ENCODE measurements around the gene SEMA3A.

The SEMA3A gene

DNA sequence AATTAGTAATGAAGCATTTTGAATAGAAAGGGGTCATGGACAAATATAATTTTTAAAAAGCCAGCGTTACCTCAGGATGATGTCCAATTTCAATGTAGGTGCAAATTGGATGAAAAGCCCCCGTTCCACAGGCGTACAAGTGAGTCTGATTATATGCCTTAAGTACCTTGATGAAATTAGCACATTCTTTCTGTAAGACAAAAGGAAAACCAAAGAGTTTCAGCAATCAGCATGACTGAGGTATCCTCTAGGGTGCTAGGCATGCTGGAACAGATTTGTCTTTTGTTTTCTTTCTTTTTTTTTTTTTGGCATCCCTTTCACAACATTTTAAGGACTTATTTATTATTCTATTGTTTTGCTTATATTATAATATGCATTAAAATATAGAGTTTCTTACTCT lies 84.2 kb downstream of the SEMA3A start:
- H3K4me1 ChIP-seq (ENCODE audit: control insufficient read depth in 1 of 2, insufficient read depth in 2 of 2, low read length in 2 of 2): peaks cover 0 to 17% of the 10 kb centered on the region in 2 donors
- no peak overlapping the region for H3K4me3 ChIP-seq (ENCODE audit: low read depth in 1 of 2, low read length in 2 of 2)
- H3K9me3 ChIP-seq (ENCODE audit: control insufficient read depth in 1 of 2, low read length in 2 of 2): no peaks in the 10 kb centered on the region
- no peaks in the 10 kb centered on the region for H3K36me3 ChIP-seq (ENCODE audit: control insufficient read depth in 1 of 2, insufficient read depth in 2 of 2, low read length in 2 of 2)
- H3K27ac ChIP-seq (ENCODE audit: low read length): no peak overlapping the region
- no peaks in the 10 kb centered on the region for H3K27me3 ChIP-seq (ENCODE audit: low read depth, low read length)

DNA sequence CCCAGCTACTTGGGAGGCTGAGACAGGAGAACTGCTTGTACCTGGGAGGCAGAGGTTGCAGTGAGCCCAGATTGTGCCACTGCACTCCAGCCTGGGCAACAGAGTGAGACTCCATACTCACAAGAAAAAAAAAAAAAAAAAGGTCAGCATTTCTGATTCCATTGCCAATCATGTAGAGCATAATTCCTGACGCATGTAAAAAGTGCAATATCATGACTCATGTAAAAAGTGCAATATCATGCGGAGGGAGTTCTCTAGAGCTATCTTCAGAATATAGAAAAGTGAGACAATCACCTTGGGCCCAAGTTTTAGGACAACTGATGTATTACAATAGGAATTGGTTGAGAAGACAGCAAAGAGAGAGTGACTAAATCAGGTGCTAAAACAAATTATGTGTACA lies 85.8 kb downstream of the SEMA3A start:
- Histone ChIP-seq H3K4me1 (ENCODE audit: control insufficient read depth in 1 of 2, insufficient read depth in 2 of 2, low read length in 2 of 2) (peaks cover 0 to 12% of the 10 kb centered on the region in 2 donors), H3K36me3 (ENCODE audit: control insufficient read depth in 1 of 2, insufficient read depth in 2 of 2, low read length in 2 of 2) (no peaks in the 10 kb centered on the region), H3K9me3 (ENCODE audit: control insufficient read depth in 1 of 2, low read length in 2 of 2) (no peaks in the 10 kb centered on the region)

GRCh38 chr7:84108119-84108518 lies 86.5 kb downstream of the SEMA3A start:
- no peak overlapping the region for H3K4me3 ChIP-seq (ENCODE audit: low read depth in 1 of 2, low read length in 2 of 2)
- no peaks in the 10 kb centered on the region for H3K27me3 ChIP-seq (ENCODE audit: low read depth, low read length)
- no peak overlapping the region for H3K27ac ChIP-seq (ENCODE audit: low read length)
- H3K9me3 ChIP-seq (ENCODE audit: control insufficient read depth in 1 of 2, low read length in 2 of 2): no peaks in the 10 kb centered on the region
- no peaks in the 10 kb centered on the region for H3K36me3 ChIP-seq (ENCODE audit: control insufficient read depth in 1 of 2, insufficient read depth in 2 of 2, low read length in 2 of 2)
- H3K4me1 ChIP-seq (ENCODE audit: control insufficient read depth in 1 of 2, insufficient read depth in 2 of 2, low read length in 2 of 2): peaks cover 0 to 12% of the 10 kb centered on the region in 2 donors

More for the DNA sequence above, 85.8 kb downstream of the SEMA3A start:
- no peak overlapping the region for H3K4me3 ChIP-seq (ENCODE audit: low read depth in 1 of 2, low read length in 2 of 2)
- no peaks in the 10 kb centered on the region for H3K27me3 ChIP-seq (ENCODE audit: low read depth, low read length)
- H3K27ac ChIP-seq (ENCODE audit: low read length): no peak overlapping the region

GRCh38 chr7:84107259-84107658 lies 87.3 kb downstream of the SEMA3A start:
- Histone ChIP-seq H3K27ac (ENCODE audit: low read length) (no peak overlapping the region), H3K27me3 (ENCODE audit: low read depth, low read length) (no peaks in the 10 kb centered on the region)

GRCh38 chr7:84106291-84106690 lies 88.3 kb downstream of the SEMA3A start:
- H3K9me3 ChIP-seq (ENCODE audit: control insufficient read depth in 1 of 2, low read length in 2 of 2): no peaks in the 10 kb centered on the region
- H3K4me1 ChIP-seq (ENCODE audit: control insufficient read depth in 1 of 2, insufficient read depth in 2 of 2, low read length in 2 of 2): no peaks in the 10 kb centered on the region
- no peaks in the 10 kb centered on the region for H3K36me3 ChIP-seq (ENCODE audit: control insufficient read depth in 1 of 2, insufficient read depth in 2 of 2, low read length in 2 of 2)
- H3K27me3 ChIP-seq (ENCODE audit: low read depth, low read length): no peaks in the 10 kb centered on the region
- H3K27ac ChIP-seq (ENCODE audit: low read length): no peak overlapping the region
- H3K4me3 ChIP-seq (ENCODE audit: low read depth in 1 of 2, low read length in 2 of 2): no peak overlapping the region

More at GRCh38 chr7:84107259-84107658, 87.3 kb downstream of the SEMA3A start:
- Histone ChIP-seq H3K9me3 (ENCODE audit: control insufficient read depth in 1 of 2, low read length in 2 of 2) (no peaks in the 10 kb centered on the region), H3K4me3 (ENCODE audit: low read depth in 1 of 2, low read length in 2 of 2) (no peak overlapping the region), H3K36me3 (ENCODE audit: control insufficient read depth in 1 of 2, insufficient read depth in 2 of 2, low read length in 2 of 2) (no peaks in the 10 kb centered on the region), H3K4me1 (ENCODE audit: control insufficient read depth in 1 of 2, insufficient read depth in 2 of 2, low read length in 2 of 2) (peaks cover 0 to 6% of the 10 kb centered on the region in 2 donors)

DNA sequence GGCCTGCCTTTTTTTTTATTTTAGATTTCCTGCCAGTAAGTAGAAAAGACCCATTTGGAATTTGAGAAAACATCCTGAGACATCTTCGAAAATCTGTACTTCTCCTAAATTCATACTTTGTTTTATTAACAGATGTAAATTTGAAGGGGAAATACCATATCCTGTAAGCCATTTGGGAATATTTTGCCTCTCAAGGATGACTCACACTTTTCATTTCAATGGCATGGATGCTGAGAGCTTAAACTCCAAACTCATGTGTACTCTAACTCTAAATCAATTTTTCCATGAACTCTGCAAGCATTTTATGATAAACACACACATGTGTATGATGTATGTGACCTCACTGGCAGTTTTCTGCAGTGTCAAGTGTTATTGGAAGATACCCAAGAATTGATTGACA lies 89.0 kb downstream of the SEMA3A start:
- Histone ChIP-seq H3K27ac (ENCODE audit: low read length) (no peak overlapping the region), H3K27me3 (ENCODE audit: low read depth, low read length) (no peaks in the 10 kb centered on the region)

DNA sequence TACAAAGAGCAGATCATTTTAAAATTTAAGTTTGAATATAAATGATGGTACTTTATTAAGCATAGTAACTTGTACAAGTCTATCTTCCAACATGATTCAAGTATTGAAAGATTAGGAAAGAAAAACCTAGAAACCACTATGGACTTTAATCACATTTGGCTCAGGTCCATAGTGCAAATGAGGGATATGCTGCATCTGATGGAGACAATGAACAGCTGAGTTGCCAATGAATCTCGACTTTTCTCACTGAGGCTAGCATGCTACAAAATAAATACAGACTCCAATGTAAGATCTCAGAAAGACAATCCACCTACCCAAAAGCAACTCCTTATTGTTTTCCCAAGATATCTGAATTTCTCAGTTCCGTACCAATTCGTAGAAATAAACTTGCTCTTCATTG lies 89.8 kb downstream of the SEMA3A start:
- Histone ChIP-seq H3K9me3 (ENCODE audit: control insufficient read depth in 1 of 2, low read length in 2 of 2) (no peaks in the 10 kb centered on the region), H3K4me3 (ENCODE audit: low read depth in 1 of 2, low read length in 2 of 2) (no peak overlapping the region), H3K36me3 (ENCODE audit: control insufficient read depth in 1 of 2, insufficient read depth in 2 of 2, low read length in 2 of 2) (no peaks in the 10 kb centered on the region), H3K27ac (ENCODE audit: low read length) (no peak overlapping the region), H3K4me1 (ENCODE audit: control insufficient read depth in 1 of 2, insufficient read depth in 2 of 2, low read length in 2 of 2) (no peaks in the 10 kb centered on the region), H3K27me3 (ENCODE audit: low read depth, low read length) (no peaks in the 10 kb centered on the region)

More for the DNA sequence above, 89.0 kb downstream of the SEMA3A start:
- Histone ChIP-seq H3K36me3 (ENCODE audit: control insufficient read depth in 1 of 2, insufficient read depth in 2 of 2, low read length in 2 of 2) (no peaks in the 10 kb centered on the region), H3K9me3 (ENCODE audit: control insufficient read depth in 1 of 2, low read length in 2 of 2) (no peaks in the 10 kb centered on the region), H3K4me3 (ENCODE audit: low read depth in 1 of 2, low read length in 2 of 2) (no peak overlapping the region), H3K4me1 (ENCODE audit: control insufficient read depth in 1 of 2, insufficient read depth in 2 of 2, low read length in 2 of 2) (no peaks in the 10 kb centered on the region)

GRCh38 chr7:84102213-84102612 lies 92.4 kb downstream of the SEMA3A start:
- no peaks in the 10 kb centered on the region for H3K27me3 ChIP-seq (ENCODE audit: low read depth, low read length)
- no peak overlapping the region for H3K27ac ChIP-seq (ENCODE audit: low read length)
- no peaks in the 10 kb centered on the region for H3K9me3 ChIP-seq (ENCODE audit: control insufficient read depth in 1 of 2, low read length in 2 of 2)
- H3K36me3 ChIP-seq (ENCODE audit: control insufficient read depth in 1 of 2, insufficient read depth in 2 of 2, low read length in 2 of 2): no peaks in the 10 kb centered on the region
- no peaks in the 10 kb centered on the region for H3K4me1 ChIP-seq (ENCODE audit: control insufficient read depth in 1 of 2, insufficient read depth in 2 of 2, low read length in 2 of 2)
- H3K4me3 ChIP-seq (ENCODE audit: low read depth in 1 of 2, low read length in 2 of 2): no peak overlapping the region

DNA sequence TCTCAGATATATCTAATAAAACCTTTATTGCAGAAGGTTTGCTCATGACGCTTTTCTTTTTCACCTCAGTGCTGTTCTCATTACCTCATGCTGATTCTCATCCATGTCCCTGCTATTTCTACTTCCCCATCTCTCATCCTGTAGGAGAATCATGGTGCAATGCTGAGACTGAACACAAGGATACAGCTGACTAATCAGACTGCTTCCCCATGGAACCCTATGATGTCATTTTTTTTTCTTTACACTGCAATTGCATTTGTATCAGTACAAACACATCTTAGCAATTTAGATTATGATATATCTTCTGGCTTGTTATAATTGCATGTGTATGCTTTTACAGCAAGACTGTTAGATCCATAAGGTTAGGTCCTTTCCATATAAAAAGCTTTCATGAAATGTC lies 93.7 kb downstream of the SEMA3A start:
- no peak overlapping the region for H3K27ac ChIP-seq (ENCODE audit: low read length)
- H3K36me3 ChIP-seq (ENCODE audit: control insufficient read depth in 1 of 2, insufficient read depth in 2 of 2, low read length in 2 of 2): no peaks in the 10 kb centered on the region
- H3K4me1 ChIP-seq (ENCODE audit: control insufficient read depth in 1 of 2, insufficient read depth in 2 of 2, low read length in 2 of 2): no peaks in the 10 kb centered on the region
- H3K27me3 ChIP-seq (ENCODE audit: low read depth, low read length): no peaks in the 10 kb centered on the region
- H3K4me3 ChIP-seq (ENCODE audit: low read depth in 1 of 2, low read length in 2 of 2): no peak overlapping the region
- no peaks in the 10 kb centered on the region for H3K9me3 ChIP-seq (ENCODE audit: control insufficient read depth in 1 of 2, low read length in 2 of 2)

DNA sequence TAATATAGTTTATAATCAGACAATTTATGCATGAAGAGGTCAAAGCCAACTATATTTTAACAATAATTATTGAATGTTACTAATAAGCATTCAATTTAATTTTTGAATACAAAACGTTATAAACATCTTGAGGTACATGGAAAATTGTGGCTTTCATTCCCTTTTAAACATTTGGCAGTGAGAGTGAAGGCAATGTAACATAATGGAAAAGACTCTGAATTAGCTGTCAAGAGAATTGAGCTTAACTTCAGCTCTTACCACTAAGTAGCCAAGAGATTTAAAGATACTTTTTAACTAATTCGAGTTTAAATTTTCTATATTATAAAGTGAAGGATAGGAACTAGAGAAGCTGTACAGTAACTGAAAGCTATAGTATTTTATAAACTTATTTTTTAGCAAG lies 98.6 kb downstream of the SEMA3A start:
- H3K4me3 ChIP-seq (ENCODE audit: low read depth in 1 of 2, low read length in 2 of 2): no peak overlapping the region
- no peaks in the 10 kb centered on the region for H3K27me3 ChIP-seq (ENCODE audit: low read depth, low read length)
- no peaks in the 10 kb centered on the region for H3K36me3 ChIP-seq (ENCODE audit: control insufficient read depth in 1 of 2, insufficient read depth in 2 of 2, low read length in 2 of 2)
- no peaks in the 10 kb centered on the region for H3K4me1 ChIP-seq (ENCODE audit: control insufficient read depth in 1 of 2, insufficient read depth in 2 of 2, low read length in 2 of 2)
- no peak overlapping the region for H3K27ac ChIP-seq (ENCODE audit: low read length)
- H3K9me3 ChIP-seq (ENCODE audit: control insufficient read depth in 1 of 2, low read length in 2 of 2): no peaks in the 10 kb centered on the region

DNA sequence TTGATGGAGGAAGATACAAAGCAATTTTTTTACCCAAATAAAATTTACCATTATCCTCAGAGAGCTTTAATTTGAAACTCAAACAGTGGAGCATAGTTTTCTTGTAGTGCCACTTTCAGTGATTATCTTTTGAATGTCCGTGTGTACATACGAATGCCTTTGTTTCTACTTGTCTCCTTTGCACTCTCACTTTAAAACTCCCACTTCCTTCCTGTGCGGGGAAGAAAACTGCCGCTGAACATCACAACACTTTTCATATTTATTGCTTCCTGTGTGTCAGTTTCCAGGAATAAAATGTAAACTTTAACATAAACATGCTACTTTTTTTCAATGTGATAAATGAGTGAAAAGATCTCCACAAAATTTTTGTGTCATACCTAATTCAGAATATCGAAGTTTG lies 102.4 kb downstream of the SEMA3A start:
- Histone ChIP-seq H3K4me3 (ENCODE audit: low read depth in 1 of 2, low read length in 2 of 2) (no peak overlapping the region), H3K36me3 (ENCODE audit: control insufficient read depth in 1 of 2, insufficient read depth in 2 of 2, low read length in 2 of 2) (no peaks in the 10 kb centered on the region), H3K4me1 (ENCODE audit: control insufficient read depth in 1 of 2, insufficient read depth in 2 of 2, low read length in 2 of 2) (no peaks in the 10 kb centered on the region), H3K9me3 (ENCODE audit: control insufficient read depth in 1 of 2, low read length in 2 of 2) (no peaks in the 10 kb centered on the region), H3K27me3 (ENCODE audit: low read depth, low read length) (no peaks in the 10 kb centered on the region), H3K27ac (ENCODE audit: low read length) (no peak overlapping the region)

DNA sequence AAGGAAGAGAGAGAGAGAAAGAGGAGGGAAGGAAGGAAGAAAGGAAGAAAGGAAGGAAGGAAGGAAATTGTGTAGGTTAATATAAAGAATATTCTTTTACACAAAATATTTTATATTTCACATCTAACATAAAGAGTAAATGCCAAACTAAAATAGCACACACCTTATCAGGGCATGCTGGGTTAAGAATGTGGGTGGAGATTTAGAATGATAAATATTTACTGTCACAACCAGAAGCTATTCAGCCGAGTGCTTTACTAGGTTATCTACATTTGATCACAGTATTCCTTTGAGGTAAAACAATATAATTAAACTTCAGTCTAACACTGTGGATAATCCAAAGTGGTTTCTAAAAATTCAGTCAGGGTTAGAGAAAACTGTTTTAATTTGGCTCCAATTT lies 103.3 kb downstream of the SEMA3A start:
- H3K36me3 ChIP-seq (ENCODE audit: control insufficient read depth in 1 of 2, insufficient read depth in 2 of 2, low read length in 2 of 2): no peaks in the 10 kb centered on the region
- H3K4me1 ChIP-seq (ENCODE audit: control insufficient read depth in 1 of 2, insufficient read depth in 2 of 2, low read length in 2 of 2): no peaks in the 10 kb centered on the region
- no peaks in the 10 kb centered on the region for H3K27me3 ChIP-seq (ENCODE audit: low read depth, low read length)
- H3K27ac ChIP-seq (ENCODE audit: low read length): no peak overlapping the region
- no peaks in the 10 kb centered on the region for H3K9me3 ChIP-seq (ENCODE audit: control insufficient read depth in 1 of 2, low read length in 2 of 2)
- H3K4me3 ChIP-seq (ENCODE audit: low read depth in 1 of 2, low read length in 2 of 2): no peak overlapping the region

Measured in muscle layer of duodenum (tissue), 2 donors.